ENCODE data around the gene CFAP90.

Gene CFAP90

DNA sequence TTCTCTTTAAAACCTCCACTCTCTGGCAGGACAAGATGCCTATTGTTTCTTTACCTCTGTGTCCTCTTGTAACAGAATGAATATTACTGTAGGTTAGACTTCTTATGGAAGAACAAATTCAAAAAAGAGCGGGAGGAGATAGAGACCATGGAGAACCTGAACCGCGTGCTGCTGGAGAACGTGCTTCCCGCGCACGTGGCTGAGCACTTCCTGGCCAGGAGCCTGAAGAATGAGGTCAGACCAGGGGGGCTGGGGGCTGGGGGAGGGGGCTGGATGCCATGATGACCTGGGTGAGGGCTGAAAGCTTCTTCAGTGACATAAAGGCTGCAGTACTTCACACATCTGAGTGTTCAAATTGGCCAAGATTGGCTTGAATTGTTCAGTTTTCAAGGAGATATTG is 61.4 kb downstream of the CFAP90 start:
- TF ChIP-seq SIN3A (IDR thresholded peaks at IDR 0.05; ENCODE audit: borderline replicate concordance, insufficient read depth, low read length) (no peak), FOXP2 (optimal IDR thresholded peaks at IDR 0.05; ENCODE audit: borderline replicate concordance, extremely low read depth, extremely low read length, insufficient read depth) (no peak)
- TF ChIP-seq, protein P1, sequence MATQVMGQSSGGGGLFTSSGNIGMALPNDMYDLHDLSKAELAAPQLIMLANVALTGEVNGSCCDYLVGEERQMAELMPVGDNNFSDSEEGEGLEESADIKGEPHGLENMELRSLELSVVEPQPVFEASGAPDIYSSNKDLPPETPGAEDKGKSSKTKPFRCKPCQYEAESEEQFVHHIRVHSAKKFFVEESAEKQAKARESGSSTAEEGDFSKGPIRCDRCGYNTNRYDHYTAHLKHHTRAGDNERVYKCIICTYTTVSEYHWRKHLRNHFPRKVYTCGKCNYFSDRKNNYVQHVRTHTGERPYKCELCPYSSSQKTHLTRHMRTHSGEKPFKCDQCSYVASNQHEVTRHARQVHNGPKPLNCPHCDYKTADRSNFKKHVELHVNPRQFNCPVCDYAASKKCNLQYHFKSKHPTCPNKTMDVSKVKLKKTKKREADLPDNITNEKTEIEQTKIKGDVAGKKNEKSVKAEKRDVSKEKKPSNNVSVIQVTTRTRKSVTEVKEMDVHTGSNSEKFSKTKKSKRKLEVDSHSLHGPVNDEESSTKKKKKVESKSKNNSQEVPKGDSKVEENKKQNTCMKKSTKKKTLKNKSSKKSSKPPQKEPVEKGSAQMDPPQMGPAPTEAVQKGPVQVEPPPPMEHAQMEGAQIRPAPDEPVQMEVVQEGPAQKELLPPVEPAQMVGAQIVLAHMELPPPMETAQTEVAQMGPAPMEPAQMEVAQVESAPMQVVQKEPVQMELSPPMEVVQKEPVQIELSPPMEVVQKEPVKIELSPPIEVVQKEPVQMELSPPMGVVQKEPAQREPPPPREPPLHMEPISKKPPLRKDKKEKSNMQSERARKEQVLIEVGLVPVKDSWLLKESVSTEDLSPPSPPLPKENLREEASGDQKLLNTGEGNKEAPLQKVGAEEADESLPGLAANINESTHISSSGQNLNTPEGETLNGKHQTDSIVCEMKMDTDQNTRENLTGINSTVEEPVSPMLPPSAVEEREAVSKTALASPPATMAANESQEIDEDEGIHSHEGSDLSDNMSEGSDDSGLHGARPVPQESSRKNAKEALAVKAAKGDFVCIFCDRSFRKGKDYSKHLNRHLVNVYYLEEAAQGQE (IDR thresholded peaks at IDR 0.05; ENCODE audit: insufficient read depth in 1 of 2, low read depth in 2 of 2, low read length in 2 of 2), result no peak

DNA sequence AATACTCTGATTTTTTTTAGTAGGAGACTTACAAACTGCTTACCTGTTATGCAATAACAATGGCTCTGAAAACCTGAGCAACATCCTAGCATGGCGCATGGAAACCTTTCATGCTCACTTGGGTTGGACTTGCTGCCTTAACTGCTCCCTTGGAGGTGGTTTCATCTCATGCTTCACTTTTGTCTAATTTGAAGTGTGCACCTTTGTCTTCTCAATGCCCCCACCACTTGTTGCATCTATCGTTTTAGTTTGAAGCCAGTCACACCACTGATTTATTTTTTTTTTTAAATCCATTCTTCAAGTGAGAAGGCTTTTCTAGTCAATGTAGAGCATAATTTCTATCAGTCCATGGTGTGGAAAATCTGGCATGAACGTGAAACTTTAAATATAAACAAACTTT is 63.2 kb downstream of the CFAP90 start:
- no peak for TF ChIP-seq SIN3A (IDR thresholded peaks at IDR 0.05; ENCODE audit: borderline replicate concordance, insufficient read depth, low read length)
- TF ChIP-seq POLR2AphosphoS5 (IDR thresholded peaks at IDR 0.05; ENCODE audit: low read depth, low read length), result no peak
- no peak for TF ChIP-seq TAF1 (IDR thresholded peaks at IDR 0.05; ENCODE audit: borderline replicate concordance, insufficient read depth, low read length)
- TF ChIP-seq FOXP2 (optimal IDR thresholded peaks at IDR 0.05; ENCODE audit: borderline replicate concordance, extremely low read depth, extremely low read length, insufficient read depth), result no peak
- TF ChIP-seq, protein P1 (IDR thresholded peaks at IDR 0.05; ENCODE audit: insufficient read depth in 1 of 2, low read depth in 2 of 2, low read length in 2 of 2), result no peak

DNA sequence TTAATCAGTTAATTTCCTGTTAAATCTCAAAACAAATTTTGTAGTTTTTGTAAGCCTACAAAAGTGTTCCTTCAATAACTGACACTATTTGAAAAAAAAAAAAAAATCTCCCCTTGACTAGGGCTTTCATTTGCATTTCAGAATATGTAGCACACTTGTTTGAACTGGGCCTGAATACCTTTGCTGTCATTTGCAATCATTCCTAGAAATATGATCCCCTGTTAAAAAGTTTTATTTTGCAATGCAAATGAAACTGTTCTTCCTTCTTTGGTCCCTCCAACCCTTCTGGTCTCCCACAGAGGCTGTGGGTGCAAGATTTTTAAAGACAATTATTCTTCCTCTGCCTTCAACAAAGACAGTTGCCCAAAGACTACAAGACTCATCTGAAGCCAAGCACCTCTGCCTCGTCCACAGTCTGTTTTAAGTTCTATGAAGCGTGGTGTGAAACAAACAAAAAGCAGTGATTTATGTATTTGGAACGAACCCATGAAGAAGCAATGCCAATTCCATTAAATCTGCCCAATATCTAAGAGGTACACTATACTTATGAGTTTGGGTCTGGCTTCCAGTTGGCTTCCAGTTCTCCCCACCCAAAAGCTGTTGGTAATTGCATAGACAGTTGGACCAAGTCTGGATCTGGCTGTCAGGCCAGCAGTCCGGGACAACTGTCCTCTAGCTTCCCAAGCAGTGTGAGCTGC is 66.1 kb downstream of the CFAP90 start:
- TF ChIP-seq TAF1 (IDR thresholded peaks at IDR 0.05; ENCODE audit: borderline replicate concordance, insufficient read depth, low read length) (no peak), POLR2AphosphoS5 (IDR thresholded peaks at IDR 0.05; ENCODE audit: low read depth, low read length) (no peak), FOXP2 (optimal IDR thresholded peaks at IDR 0.05; ENCODE audit: borderline replicate concordance, extremely low read depth, extremely low read length, insufficient read depth) (no peak), SIN3A (IDR thresholded peaks at IDR 0.05; ENCODE audit: borderline replicate concordance, insufficient read depth, low read length) (no peak)
- TF ChIP-seq, protein P1 (IDR thresholded peaks at IDR 0.05; ENCODE audit: insufficient read depth in 1 of 2, low read depth in 2 of 2, low read length in 2 of 2), result no peak

DNA sequence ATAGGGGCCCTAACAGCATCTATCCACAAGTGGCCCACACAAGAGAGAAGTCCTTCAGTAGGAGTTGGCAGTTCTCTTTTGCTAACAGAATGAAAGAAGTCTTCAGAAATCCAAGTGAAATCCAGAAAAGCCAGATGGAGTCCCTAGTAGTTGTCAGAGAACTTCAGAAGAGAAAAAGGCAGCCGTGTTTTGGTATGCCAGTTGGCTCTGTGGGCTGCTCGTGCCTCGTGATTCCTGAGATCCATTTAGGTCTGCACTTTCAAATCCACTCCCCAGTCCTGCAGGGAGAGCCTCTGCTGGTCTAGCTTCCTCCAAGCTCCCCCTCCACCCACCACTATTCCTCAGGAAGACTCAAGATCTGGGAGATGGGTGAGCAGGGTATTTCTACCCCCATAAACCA is 69.0 kb downstream of the CFAP90 start:
- TF ChIP-seq FOXP2 (optimal IDR thresholded peaks at IDR 0.05; ENCODE audit: borderline replicate concordance, extremely low read depth, extremely low read length, insufficient read depth) (no peak), TAF1 (IDR thresholded peaks at IDR 0.05; ENCODE audit: borderline replicate concordance, insufficient read depth, low read length) (no peak), SIN3A (IDR thresholded peaks at IDR 0.05; ENCODE audit: borderline replicate concordance, insufficient read depth, low read length) (no peak), POLR2AphosphoS5 (IDR thresholded peaks at IDR 0.05; ENCODE audit: low read depth, low read length) (no peak)
- TF ChIP-seq, protein P1 (IDR thresholded peaks at IDR 0.05; ENCODE audit: insufficient read depth in 1 of 2, low read depth in 2 of 2, low read length in 2 of 2), result no peak

Data from PFSK-1 (cell line).